GM19324 (cell line): ENCODE results near the gene CRACR2A.
A peak's percentile ranks its signal among the peaks of the same experiment; 100 is the strongest.

Experiments used
- ATAC-seq: cut with Tn5 transposase; IDR thresholded peaks from one replicate; pipeline ENCODE4 v1.9.1; 2021; ENCODE audit warnings: mild to moderate bottlenecking, moderate library complexity; ENCODE audit not compliant: unreplicated experiment, low FRiP score

CRACR2A gene

GRCh38 chr12:3752096-3752709, 706 bp downstream of the CRACR2A start:
- peak; percentile 56 for ATAC-seq

DNA sequence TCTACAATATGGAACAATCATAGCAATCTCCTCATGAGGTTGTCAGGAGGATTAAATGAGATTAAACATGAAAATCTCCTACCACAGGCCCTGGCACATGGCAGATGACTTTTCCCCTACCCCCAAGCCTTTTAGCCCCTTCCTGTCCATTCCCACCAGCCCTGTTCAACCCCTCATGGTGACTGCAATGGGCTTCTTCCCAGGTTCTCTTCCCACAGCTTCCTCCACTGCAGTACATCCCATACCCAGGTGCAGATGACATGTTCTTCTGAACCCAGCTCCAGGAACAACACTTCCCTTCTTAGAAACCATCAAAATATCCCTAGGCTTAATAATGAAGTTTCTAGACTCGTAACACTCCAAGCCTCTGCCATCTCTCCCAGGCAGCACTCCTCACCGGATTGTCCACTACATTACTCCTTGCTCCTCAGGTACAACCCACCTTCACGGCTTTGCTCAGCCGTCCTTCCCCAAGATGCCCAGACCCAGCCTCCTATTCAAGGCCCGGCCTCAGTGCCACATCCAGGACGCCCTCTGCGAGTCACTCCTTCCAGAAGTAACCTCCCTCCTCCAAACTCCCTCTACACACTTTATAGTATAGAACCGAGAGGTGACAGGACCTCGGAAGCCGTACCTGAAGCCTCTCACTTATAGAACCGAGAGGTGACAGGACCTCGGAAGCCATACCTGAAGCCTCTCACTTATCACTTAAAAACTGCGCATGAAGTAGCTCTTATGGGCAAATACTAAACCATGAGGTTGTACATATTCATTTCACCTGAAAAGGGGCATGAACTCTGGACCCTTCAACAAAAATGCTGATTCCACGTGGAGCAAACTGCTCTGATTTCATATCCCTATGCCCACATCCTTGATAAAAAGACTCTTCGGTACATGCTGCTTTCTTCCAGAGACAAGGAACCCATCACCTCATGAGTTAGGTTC, 1.5 kb downstream of the CRACR2A start:
- no peak for ATAC-seq

DNA sequence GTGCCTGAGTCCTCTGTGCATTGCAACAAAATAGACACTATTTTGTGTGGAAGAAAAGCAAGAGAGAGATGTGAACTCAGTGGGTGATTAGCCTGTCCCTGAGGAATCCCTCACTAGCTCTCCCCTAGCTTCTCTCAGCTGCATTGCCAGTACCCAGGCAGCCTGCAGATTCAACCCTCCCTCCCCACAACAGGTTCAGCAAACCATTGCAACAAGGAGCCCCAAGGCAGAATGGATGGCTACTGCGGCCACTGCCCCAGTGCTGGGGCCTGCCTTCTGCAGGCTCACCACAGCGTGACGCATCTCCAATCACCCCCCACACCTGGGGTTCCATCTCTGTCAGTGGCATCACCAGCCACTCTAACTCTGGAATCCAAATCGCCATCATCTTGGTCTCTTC, 2.3 kb downstream of the CRACR2A start:
- ATAC-seq: no peak

GRCh38 chr12:3748620-3749019, 4.3 kb downstream of the CRACR2A start:
- no peak for ATAC-seq

GRCh38 chr12:3747976-3748619, 4.8 kb downstream of the CRACR2A start:
- no peak for ATAC-seq

DNA sequence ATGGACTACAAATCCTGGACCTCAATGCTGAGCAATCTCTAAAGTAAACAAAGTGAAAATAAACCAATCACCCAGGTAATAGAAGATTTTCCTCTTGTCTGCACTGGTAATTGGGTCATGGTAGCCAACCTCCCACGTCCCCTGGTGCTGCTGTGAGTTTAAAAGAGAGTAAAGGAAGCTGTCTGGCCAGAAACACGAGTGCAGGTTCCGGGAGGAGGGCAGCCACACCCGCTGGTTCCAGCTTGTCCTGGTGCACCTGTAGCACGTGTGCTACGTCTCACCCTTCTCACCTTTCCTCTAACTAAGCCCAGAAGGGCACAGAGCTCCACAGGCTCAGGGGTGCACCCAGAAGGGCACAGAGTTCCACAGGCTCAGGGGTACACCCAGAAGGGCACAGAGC, 5.4 kb downstream of the CRACR2A start:
- ATAC-seq: no peak

DNA sequence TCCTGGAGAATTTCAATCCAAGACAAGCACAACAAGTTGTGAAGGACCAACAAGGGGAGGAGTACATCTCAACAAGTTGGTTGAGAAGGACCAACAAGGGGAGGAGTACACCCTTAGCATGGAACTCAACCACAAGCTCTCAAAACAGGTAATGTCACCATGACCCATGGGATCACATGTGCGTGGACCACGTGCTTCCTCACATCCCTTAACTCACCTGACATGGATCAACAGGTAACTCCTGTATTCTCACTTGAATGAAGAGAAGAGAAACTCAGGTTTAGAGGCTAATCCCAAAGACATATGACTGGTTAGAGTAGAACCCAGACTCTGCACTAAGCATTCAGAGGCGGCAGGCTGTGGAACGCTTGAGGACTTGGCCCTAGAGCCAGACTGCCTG, 6.2 kb downstream of the CRACR2A start:
- no peak for ATAC-seq

GRCh38 chr12:3745152-3745551, 7.8 kb downstream of the CRACR2A start:
- no peak for ATAC-seq

- ATAC-seq: no peak
These were observed 8.5 kb downstream of the CRACR2A start for GRCh38 chr12:3744229-3744901.

DNA sequence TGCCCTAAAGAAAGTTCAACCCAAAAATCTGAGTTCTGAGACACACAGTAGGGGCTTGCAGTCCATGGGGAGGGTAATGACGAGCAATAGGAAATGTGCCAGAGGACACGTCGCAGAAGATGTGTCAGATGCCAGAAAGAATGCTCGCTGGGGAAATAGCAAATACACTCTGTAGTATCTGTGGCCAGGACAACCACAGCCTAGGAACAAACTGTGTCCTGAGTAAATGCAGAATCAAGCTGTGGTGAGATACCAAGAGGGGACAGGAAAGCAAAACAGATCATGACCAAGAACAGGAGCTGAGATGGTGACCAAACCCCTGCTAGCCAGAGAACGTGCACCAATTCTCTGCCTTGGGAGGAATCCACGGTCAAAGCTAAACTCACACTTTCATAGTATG, 9.1 kb downstream of the CRACR2A start:
- no peak for ATAC-seq

- no peak for ATAC-seq
These were observed 10.8 kb downstream of the CRACR2A start for GRCh38 chr12:3741882-3742672.

GRCh38 chr12:3740480-3741231, 12.3 kb downstream of the CRACR2A start:
- ATAC-seq: no peak

DNA sequence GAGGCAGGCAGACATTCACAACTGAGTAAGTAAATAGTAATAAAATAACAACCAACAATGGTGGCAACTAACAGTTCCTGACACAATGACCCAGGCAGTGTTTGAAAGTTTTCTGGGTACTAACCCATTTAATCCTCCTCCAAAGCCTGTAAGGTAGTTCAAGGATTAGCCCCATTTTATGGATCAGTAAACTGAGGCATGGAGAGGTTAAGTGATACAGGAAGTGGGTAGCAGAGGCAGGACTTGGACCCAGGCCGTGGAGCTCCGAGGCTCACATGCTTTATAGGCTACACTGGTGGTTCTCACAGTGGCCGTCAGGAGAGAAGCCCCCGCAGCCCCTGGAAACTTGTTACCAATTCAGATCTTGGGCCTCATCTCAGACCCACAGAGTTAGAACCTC, 17.5 kb downstream of the CRACR2A start:
- no peak for ATAC-seq

DNA sequence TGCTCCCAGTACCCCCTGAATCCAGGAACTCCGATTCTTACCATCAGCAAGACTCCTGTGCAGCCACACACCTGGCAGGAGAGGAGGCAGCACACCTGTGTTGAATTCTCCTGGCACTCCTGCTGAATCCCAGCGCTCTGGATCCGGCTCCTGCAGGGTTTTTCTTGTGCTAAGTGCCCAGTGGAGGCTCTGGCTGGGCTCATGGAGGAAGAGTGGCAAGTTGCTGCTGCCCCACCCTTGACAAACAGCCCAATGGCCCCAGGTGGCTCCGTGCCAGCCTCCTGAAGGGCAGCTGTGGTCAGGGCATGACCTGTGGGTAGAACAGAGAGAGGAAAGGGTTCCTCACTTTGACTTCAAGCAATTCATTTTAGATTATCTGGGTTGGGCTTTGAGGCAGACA, 20.0 kb downstream of the CRACR2A start:
- no peak for ATAC-seq

DNA sequence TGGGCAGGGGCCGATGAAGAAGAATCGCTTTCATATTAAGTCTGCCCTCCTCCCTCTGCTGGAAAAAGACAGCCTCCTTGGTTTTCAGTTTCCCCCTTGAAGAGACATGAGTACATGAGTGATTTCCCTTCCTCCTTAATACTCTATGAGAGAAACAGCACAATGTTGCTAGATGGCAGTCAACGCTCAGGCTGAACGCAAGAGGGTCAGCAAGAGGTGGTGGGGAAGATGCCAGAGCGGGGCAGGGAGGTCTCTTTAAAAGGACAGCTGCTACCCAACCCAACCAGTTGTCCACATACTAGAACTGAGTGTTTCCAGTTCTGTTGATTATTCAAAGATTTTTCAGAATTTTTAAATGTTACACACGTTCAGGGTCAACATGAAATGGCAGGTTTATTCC, 22.8 kb downstream of the CRACR2A start:
- ATAC-seq: no peak

DNA sequence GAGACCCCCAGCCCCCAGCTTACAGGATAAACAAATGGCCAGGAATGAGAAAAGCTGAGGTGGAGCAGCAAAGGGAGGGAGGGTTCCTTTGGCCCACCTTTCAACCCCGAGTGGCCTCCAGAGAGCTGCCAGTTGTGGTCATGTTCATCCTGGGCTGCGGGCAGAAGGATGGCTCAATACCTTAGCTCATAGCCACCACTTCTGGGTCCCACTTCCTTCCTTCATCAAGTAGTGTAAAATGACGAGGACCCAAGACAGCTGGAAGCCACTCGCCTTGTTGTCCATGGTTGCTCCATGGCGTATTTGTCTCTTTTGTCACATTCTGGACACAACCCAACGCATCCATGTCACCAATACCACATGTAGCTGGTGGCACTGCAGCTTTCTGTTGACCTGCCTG, 24.2 kb downstream of the CRACR2A start:
- no peak for ATAC-seq

DNA sequence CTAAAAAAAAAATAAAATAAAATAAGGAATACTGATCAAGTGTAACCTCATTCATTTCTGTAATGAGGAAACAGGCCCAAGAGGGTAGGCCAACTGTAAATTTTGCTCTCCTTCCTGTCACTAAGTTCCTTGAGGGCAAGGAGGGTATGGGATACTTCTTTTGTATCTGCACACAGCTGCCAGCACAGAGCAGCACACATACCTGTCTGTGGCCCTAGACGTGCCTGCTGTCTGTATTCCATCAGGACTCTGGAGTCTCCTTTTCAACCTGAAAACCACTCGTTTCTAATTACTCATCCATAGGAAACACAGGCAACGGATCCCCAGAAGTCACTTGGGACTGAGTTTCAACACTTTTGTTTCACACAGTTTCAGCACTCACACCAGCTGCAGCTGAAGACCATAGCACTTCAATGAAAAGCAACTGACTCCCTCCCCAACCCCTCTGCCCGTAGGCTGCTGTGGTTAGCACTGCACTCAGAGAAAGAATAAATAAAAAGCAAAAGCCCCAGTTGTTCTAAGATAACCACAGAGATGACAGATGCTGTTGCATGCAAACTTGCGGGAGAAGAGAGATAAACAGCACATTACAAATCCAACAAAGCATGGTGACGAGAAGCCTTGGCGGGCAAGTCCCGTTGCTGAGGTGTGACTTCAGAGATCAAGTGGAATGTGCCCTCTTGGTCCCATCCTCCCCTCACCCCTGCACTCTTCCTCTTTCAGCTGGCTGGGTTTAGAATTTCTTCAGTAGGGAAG, 24.9 kb downstream of the CRACR2A start:
- peak; percentile 63 for ATAC-seq

DNA sequence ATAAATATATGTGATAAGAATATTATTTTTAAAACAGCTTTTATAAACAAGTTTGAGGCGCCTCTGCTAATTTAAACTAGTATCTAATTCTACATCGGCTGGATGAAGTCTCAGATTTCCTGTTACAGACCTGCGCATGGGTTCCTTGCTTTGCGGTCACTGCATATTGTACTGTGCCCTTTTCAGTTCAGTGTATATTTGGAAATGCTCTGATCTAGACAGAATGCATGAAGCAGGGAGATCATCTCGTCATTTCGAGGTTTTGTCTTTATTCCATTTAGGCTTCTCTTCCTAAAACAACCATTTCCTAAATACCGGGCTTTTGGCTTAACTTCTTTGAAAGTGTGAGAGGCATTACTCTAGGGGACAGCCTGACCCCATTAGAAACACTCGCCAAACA, 25.6 kb downstream of the CRACR2A start:
- no peak for ATAC-seq

GRCh38 chr12:3726456-3726855, 26.5 kb downstream of the CRACR2A start:
- no peak for ATAC-seq
